ENCODE measurements around the gene KIF3A.

- no peak for TF ChIP-seq EZH2 (IDR thresholded peaks at IDR 0.05; ENCODE audit: borderline replicate concordance, low read depth, low read length, severe bottlenecking)
- TF ChIP-seq CTCF (IDR thresholded peaks at IDR 0.05; ENCODE audit: borderline replicate concordance, extremely low read depth, low read length, poor library complexity, severe bottlenecking) = no peak
Measured at GRCh38 chr5:132673488-132673887, 63.9 kb downstream of the KIF3A start.
